GM18520 (cell line): ENCODE measurements around the gene CADM4.
"Not testable (repeated sequence)": the region's sequence is repeated elsewhere in the genome, so short reads cannot be mapped to it uniquely, and the experiment has no call there.

Experiments used
- ATAC-seq: cut with Tn5 transposase; IDR thresholded peaks from one replicate; pipeline ENCODE4 v1.9.1; 2021; ENCODE audit not compliant: unreplicated experiment

The CADM4 gene

DNA sequence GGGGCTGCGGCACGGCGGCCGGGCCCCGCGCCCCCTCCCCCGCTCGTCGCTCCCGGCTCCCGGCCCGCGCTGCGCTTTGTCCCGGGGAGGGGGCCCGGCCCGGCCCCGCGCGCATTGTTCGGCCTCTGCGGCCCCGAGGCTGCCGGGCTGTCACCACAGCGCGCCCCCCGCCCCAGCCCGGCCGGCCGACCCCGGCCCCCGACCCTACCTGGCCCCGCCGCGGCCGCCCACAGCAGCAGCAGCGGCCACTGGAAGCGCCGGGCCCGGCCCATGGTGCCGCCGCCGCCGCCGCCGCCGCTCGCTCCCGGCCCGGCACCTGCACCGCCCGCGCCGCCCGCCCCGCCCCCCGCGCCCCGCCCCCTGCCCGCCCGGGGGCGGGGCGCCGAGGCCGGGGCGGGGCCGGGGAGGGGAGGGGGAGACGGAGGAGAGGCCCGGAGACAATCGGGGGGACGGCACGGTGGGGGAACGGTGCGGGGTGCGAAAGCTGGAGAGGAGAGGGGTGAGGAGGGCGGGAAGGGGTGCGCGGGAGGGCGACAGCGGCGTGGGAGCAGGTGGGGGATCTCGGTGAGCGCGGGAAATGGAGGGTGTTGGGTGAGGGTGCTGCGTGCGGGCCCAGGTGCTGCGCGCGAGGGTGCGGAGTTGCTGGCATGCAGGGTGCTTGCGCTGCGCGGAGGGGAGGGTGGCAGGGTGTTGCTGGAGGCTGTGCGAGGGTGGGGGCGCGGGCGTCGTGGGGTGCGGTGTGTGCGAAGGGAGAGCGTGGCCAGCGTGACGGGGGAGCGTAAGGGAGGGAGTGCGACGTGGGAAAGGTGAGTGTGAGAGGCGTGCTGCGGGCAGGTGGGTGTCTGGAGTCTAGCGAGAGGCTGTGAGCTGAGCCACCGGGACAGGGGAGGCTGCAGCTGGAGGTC, at the start of gene CADM4:
Gene CADM4 (minus strand): TSS at position 332 of the 905 bp plus-strand sequence. CDS start 60 bp downstream, at position 272.
- ATAC-seq, result no peak

DNA sequence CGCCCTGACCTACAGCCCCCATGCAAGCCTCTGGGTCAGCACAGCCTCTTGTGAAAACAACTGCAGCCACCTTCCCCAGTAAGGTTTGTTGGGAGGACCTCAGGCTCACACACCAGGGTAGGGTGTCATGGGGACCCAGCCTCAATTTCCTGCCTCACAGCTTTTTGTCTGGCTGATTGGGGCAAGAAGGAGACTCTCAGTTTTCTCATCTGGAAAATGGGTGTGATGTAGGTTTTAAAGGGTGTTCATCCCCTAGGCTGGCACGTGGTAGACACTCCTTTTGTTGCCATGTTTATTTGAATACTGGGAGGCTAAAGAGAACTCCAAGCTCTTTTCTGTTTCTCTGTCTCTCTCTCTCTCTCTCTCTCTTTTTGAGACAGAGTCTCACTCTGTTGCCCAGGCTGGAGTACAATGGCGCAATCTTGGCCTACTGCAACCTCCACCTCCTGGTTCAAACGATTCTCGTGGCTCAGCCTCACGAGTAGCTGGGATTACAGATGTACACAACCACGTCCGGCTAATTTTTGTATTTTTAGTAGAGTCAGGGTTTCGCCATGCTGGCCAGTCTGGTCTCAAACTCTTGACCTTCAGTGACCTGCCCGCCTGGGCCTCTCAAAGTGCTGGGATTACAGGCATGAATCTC, 48.5 kb upstream of the CADM4 start:
- ATAC-seq, result no peak

GRCh38 chr19:43687660-43687997, 48.0 kb upstream of the CADM4 start:
- ATAC-seq, result no peak

GRCh38 chr19:43684326-43684725, 44.7 kb upstream of the CADM4 start:
- ATAC-seq, result no peak

DNA sequence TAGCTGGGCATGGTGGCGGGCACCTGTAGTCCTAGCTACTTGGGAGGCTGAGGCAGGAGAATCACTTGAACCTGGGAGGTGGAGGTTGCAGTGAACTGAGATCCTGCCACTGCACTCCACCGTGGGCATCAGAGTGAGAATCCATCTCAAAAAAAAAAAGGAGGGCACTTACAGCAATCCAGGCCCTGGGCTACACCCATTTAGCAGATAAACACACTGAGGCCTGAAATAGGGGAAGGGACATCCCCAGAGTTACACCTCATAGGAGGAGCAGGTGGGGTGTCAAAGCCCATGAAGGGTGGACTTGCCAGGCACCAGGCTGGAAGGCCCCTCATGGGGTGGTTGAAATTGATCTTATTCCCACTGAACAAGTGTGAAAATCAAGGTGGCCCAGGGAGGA, 44.3 kb upstream of the CADM4 start:
- ATAC-seq, result no peak

- ATAC-seq, result no peak
Observed at GRCh38 chr19:43682824-43683661, 43.4 kb upstream of the CADM4 start.

DNA sequence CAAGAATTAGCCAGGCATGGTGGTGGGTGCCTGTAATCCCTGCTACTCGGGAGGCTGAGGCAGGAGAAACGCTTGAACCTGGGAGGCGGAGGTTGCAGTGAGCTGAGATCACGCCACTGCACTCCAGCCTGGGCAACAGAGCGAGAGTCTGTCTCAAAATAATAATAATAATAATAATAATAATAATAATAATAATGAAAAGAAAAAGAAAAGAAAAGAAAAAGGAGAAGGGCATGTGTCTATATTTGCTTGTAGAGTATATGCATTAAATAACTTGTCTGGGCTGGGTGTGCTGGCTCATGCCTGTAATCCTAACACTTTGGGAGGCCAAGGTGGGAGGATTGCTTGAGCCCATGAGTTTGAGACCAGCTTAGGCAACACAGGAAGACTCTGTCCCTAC, 42.6 kb upstream of the CADM4 start:
- not testable (repeated sequence) for ATAC-seq

GRCh38 chr19:43681821-43682220, 42.2 kb upstream of the CADM4 start:
- no peak for ATAC-seq

GRCh38 chr19:43678512-43679261, 39.0 kb upstream of the CADM4 start:
- no peak for ATAC-seq

DNA sequence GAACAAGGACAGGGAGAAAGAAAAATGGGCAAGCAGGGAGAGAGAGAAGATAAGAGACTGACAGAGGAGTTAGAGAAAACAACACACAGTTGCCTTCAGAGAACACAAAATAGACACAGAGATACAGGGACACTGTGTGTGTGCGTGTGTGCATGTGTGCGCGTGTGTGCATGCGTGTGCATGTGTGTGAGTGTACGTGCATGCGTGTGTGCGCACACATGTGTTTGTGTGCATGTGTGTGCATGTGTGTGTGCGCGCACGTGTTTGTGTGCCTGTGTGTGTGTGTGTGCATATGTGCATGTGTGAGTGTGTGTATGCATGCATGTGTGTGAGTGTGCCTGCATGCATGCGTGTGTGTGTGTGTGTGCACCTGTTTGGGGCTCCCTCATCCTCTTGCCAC, 36.3 kb upstream of the CADM4 start:
- no peak for ATAC-seq

DNA sequence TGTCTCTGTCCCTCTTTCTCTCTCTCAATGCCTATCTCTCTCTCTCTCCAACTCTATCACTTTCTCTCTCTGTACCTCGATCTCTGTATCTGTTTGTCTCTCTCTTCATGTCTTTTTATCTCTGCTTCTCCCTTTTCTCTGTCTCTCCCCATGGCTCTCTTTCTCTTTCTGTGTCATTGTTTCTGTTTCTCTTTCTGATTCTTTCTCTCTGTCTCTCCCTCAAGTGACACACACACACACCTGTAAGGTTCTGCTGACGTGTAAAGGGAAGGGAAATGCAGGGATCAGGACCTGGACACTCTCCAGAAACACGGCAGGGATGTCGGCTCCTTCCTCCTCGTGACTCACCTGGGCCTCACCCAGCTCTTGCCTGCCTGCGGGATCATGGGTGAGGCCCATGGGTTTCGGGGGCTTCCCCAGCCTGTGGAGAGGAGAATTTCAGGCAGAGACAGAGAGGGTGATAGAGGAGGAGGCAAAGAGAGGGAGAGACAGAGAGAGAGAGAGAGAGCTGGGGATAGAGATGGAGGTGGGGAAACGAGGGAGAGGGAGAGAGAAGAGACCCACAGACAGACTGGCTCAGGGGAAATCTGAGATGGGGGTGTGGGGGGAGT, 35.7 kb upstream of the CADM4 start:
- ATAC-seq, result no peak

- no peak for ATAC-seq
Observed at GRCh38 chr19:43674596-43674995, 34.9 kb upstream of the CADM4 start.

DNA sequence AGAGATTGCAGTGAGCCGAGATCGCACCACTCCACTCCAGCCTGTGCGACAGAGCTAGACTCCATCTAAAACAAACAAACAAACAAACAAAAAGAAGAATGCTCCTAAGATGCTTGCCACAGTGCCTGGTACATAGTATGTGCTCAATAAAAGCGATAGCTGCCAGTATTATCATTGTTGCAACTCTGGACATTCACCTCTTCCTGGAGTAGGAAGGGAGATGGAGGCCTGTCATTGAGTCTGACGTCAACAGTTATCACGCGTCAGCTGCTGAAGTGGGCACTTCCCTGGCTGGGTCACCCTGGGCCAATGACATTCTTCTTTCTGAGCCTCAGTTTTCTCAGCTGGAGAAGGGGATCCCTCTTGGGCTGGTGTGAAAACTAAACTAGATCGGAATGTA, 34.5 kb upstream of the CADM4 start:
- ATAC-seq, result no peak

DNA sequence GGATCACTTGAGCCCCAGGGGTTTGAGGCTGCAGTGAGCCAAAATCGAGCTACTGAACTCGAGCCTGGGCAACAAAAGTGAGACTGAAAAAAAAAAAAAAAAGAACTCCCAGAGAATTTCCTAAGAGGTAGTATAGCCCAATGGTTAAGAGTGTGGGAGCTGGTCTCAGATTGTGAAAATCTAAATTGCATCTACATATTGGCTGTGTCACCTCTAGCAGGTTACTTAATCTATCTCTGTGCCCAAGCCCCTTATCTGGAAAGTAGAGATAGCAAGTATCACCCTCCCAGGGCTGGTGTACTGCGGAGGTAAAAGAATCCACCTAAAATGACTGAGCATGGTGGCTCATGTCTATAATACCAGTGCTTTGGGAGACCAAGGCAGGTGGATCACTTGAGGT, 34.0 kb upstream of the CADM4 start:
- no peak for ATAC-seq

- ATAC-seq, result no peak
Observed at GRCh38 chr19:43672061-43672679, 32.5 kb upstream of the CADM4 start.

DNA sequence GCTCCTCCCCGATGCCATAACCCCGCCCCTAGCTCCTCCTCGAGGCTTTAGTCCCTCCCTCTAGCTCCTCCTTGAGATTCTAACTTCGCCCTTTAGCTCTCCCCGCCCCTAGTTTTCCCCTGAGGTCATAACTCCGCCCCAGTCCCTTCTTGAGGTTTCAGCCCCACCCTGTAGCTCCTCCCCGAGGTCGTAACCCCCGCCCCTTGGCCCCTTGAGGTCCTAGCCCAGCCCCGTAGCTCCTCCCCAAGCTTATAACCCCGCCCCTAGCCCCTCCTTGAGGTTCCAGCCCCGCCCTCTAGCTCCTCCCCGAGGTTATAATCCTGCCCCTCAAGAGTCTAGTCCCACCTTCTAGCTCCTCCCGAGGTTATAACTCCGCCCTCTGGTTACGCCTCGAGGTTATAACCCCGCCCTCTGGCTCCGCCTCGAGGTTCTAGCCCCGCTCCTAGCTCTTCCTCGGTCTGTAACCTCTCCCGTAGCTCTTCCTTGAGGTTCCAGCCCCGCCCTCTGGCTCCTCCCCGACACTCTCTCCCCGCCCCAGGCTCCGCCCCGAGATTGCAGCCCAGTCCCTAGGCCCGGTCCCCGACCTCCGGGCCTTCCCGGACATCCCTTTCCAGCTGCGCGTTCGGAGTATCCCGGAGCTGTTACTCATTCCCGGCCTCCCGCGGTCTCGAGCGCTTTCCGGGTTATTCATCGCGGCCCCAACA, 28.9 kb upstream of the CADM4 start:
- peak; percentile 91 for ATAC-seq

- no peak for ATAC-seq
Observed at GRCh38 chr19:43667876-43668405, 28.3 kb upstream of the CADM4 start.

DNA sequence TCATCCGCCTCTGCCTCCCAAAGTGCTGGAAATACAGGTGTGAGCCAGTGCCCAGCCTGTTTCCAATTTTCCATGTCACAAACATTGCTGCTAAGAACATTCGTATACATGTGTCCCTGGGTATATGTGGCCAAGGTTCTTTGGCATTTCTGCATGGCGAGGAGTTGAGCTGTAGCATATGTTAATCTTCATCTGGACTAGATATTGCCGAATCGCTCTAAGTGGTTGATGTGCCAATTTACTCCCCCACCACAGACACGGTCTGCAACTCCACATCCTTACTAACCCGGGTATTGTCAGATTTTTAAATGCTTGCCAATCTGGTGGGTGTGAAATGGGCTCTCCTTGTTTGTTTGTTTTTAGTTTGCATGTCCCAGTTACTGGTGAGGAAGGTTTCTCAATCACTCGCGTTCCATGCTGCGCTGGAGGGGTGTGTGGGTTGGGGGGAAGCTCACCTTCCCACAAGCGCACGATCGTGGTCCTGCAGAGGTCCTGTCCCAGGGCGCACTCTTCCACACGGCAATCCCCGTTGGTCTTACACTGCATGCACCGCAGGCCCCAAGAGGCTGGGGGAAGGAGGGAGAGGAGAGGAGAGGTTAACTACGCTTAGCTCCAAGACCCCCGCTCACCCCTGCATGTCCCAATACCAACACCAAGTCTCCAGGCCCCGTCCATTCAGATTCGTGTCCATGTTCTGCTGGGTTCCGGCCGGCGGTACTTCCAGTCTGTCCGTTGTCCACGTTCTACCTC, 27.7 kb upstream of the CADM4 start:
- ATAC-seq, result no peak
